ENCODE measurements around the gene FADS3.

DNA sequence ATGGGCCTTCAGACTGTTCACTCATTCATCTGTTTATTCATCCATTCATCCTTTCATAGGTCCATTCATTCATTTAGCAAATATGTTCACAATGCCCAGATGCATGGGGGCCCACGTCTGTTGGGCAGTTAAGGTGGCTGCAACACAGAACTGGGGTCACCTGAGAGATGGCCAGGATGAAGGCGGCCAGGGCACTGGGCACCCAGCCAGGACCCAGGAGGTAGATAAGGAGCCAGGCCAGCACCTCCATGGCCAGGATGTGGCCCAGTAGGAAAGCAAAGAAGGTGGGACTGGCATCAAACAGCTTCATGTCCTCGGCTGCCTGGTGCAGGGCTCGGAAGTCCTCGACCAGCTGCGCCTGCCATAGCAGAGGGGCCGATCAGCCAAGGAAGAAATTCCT is 12.2 kb downstream of the FADS3 start:
- TF ChIP-seq, protein P1, sequence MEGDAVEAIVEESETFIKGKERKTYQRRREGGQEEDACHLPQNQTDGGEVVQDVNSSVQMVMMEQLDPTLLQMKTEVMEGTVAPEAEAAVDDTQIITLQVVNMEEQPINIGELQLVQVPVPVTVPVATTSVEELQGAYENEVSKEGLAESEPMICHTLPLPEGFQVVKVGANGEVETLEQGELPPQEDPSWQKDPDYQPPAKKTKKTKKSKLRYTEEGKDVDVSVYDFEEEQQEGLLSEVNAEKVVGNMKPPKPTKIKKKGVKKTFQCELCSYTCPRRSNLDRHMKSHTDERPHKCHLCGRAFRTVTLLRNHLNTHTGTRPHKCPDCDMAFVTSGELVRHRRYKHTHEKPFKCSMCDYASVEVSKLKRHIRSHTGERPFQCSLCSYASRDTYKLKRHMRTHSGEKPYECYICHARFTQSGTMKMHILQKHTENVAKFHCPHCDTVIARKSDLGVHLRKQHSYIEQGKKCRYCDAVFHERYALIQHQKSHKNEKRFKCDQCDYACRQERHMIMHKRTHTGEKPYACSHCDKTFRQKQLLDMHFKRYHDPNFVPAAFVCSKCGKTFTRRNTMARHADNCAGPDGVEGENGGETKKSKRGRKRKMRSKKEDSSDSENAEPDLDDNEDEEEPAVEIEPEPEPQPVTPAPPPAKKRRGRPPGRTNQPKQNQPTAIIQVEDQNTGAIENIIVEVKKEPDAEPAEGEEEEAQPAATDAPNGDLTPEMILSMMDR (conservative IDR thresholded peaks at IDR 0.05), result no peak
- TF ChIP-seq ZFX (IDR thresholded peaks at IDR 0.05), result no peak

All from C4-2B (cell line).